Epithelial cell of proximal tubule (primary cell): ENCODE measurements around the gene ADSS1. TPM values are rescaled to one million over a fixed set of nuclear protein-coding genes. Genes with fewer than 3 reads are reported as not detected.

Experiments
- DNase-seq: peaks from one replicate; pipeline ENCODE4 v3.0.0-alpha.2; 2011; ENCODE audit warnings: low read depth
- H3K4me3 ChIP-seq: 2 replicates; pipeline ENCODE4 v1.5.1; 2011; ENCODE audit warnings: low read depth, mild to moderate bottlenecking, low read length
- CTCF ChIP-seq: conservative IDR thresholded peaks from 2 replicates; pipeline ENCODE4 v1.5.1; 2012; ENCODE audit warnings: low read depth, mild to moderate bottlenecking, low read length
- total RNA-seq: library from RNA; depleted of rRNA; stranded (reverse); fragments of >200 nt; gene quantifications from 2 replicates; pipeline ENCODE4 v1.2.3, GENCODE V29; 2015

ADSS1 gene
- total RNA-seq, 1 donor from 2014 or later: 2.3 TPM

- no peak for TF ChIP-seq CTCF
- no peak for DNase-seq
- no peak overlapping the region for H3K4me3 ChIP-seq
Measured at GRCh38 chr14:104778694-104779331, 54.8 kb downstream of the ADSS1 start.

- TF ChIP-seq CTCF: no peak
- no peak overlapping the region for H3K4me3 ChIP-seq
- no peak for DNase-seq
Measured at GRCh38 chr14:104779776-104780512, 55.9 kb downstream of the ADSS1 start.

- no peak for DNase-seq
- TF ChIP-seq CTCF: no peak
- H3K4me3 ChIP-seq: no peak overlapping the region
Measured at GRCh38 chr14:104780513-104781030, 56.5 kb downstream of the ADSS1 start.

- no peak overlapping the region for H3K4me3 ChIP-seq
- no peak for DNase-seq
- TF ChIP-seq CTCF: no peak
Measured at GRCh38 chr14:104781271-104782077, 57.4 kb downstream of the ADSS1 start.

GRCh38 chr14:104782086-104782807 lies 58.2 kb downstream of the ADSS1 start:
- no peak for DNase-seq
- no peak for TF ChIP-seq CTCF
- no peak overlapping the region for H3K4me3 ChIP-seq

- DNase-seq: no peak
- no peak for TF ChIP-seq CTCF
- no peak overlapping the region for H3K4me3 ChIP-seq
Measured at GRCh38 chr14:104782808-104783139, 58.7 kb downstream of the ADSS1 start.
